Eye (tissue), 1 donor: ENCODE data around the gene KIAA2012.
A peak's percentile ranks its signal among the peaks of the same experiment; 100 is the strongest.

Experiments
- DNase-seq: peaks from one replicate; pipeline ENCODE4 v3.0.0-alpha.2; 2015

Gene KIAA2012

GRCh38 chr2:202043475-202043874, 29.6 kb upstream of the KIAA2012 start:
- DNase-seq, result no peak

- DNase-seq, result no peak
These were observed 28.3 kb upstream of the KIAA2012 start for GRCh38 chr2:202044777-202045176.

- peak; percentile 37 for DNase-seq
These were observed 26.5 kb upstream of the KIAA2012 start for GRCh38 chr2:202046572-202046971.

GRCh38 chr2:202049092-202049728, 23.8 kb upstream of the KIAA2012 start:
- DNase-seq, result no peak

GRCh38 chr2:202049840-202050239, 23.2 kb upstream of the KIAA2012 start:
- no peak for DNase-seq

- DNase-seq, result no peak
These were observed 22.4 kb upstream of the KIAA2012 start for GRCh38 chr2:202050652-202051051.

- DNase-seq, result peak; percentile 79
These were observed 21.4 kb upstream of the KIAA2012 start for GRCh38 chr2:202051499-202052161.

GRCh38 chr2:202052235-202052634, 20.8 kb upstream of the KIAA2012 start:
- no peak for DNase-seq

- no peak for DNase-seq
These were observed 18.4 kb upstream of the KIAA2012 start for GRCh38 chr2:202054679-202055078.

GRCh38 chr2:202056611-202057010, 16.4 kb upstream of the KIAA2012 start:
- no peak for DNase-seq

- no peak for DNase-seq
These were observed 12.8 kb upstream of the KIAA2012 start for GRCh38 chr2:202060218-202060617.

GRCh38 chr2:202061695-202062094, 11.4 kb upstream of the KIAA2012 start:
- no peak for DNase-seq

- peak; percentile 91 for DNase-seq
These were observed 8.7 kb upstream of the KIAA2012 start for GRCh38 chr2:202064171-202064880.

GRCh38 chr2:202064881-202065230, 8.2 kb upstream of the KIAA2012 start:
- DNase-seq, result no peak

GRCh38 chr2:202065876-202066275, 7.2 kb upstream of the KIAA2012 start:
- no peak for DNase-seq

- no peak for DNase-seq
These were observed 6.2 kb upstream of the KIAA2012 start for GRCh38 chr2:202066875-202067274.

GRCh38 chr2:202067589-202067988, 5.5 kb upstream of the KIAA2012 start:
- no peak for DNase-seq

GRCh38 chr2:202069170-202070067, 3.6 kb upstream of the KIAA2012 start:
- no peak for DNase-seq

- DNase-seq, result no peak
These were observed 1.9 kb upstream of the KIAA2012 start for GRCh38 chr2:202071107-202071506.

- DNase-seq, result peak; percentile 32
These were observed 829 bp upstream of the KIAA2012 start for GRCh38 chr2:202072226-202072625.

- no peak for DNase-seq
These were observed 1.3 kb downstream of the KIAA2012 start for GRCh38 chr2:202074324-202074723.

GRCh38 chr2:202079310-202079709, 6.3 kb downstream of the KIAA2012 start:
- no peak for DNase-seq

- peak; percentile 83 for DNase-seq
These were observed 11.2 kb downstream of the KIAA2012 start for GRCh38 chr2:202084265-202084664.
